Lung (tissue), 12 donors: ENCODE results near the gene CATSPER3. TPM values are rescaled to one million over a fixed set of nuclear protein-coding genes. Genes with fewer than 3 reads are reported as not detected.

Experiments used
- ATAC-seq: fragments of 200-7000 bp; cut with Tn5 transposase; one replicate; pipeline ENCODE4 v1.9.1; 2020; ENCODE audit warnings: moderate number of reproducible peaks; ENCODE audit not compliant: insufficient read depth, low FRiP score
- DNase-seq, 3 donors: peaks; one replicate each; pipeline ENCODE4 v3.0.0-alpha.2; 2013 to 2017
- H3K27ac ChIP-seq, 2 donors: one replicate each; pipeline ENCODE4 v1.5.1; 2013; ENCODE audit warnings: mild to moderate bottlenecking in 2 of 2, moderate library complexity in 2 of 2, control low read depth in 1 of 2, inconsistent platforms in 1 of 2, low read depth in 1 of 2, low read length in 1 of 2
- H3K27me3 ChIP-seq, 3 donors: one replicate each; pipeline ENCODE4 v1.5.1; 2013; ENCODE audit warnings: low read length in 2 of 3; ENCODE audit not compliant: control insufficient read depth in 3 of 3, insufficient read depth in 3 of 3
- H3K36me3 ChIP-seq, 4 donors: one replicate each; pipeline ENCODE4 v1.5.1; 2013; ENCODE audit warnings: low read length in 4 of 4, mild to moderate bottlenecking in 1 of 4, moderate library complexity in 1 of 4; ENCODE audit not compliant: control insufficient read depth in 4 of 4, insufficient read depth in 4 of 4
- H3K4me1 ChIP-seq, 5 donors: one replicate each; pipeline ENCODE4 v1.5.1; 2013; ENCODE audit warnings: low read length in 5 of 5, mild to moderate bottlenecking in 2 of 5, moderate library complexity in 1 of 5; ENCODE audit not compliant: control insufficient read depth in 5 of 5, insufficient read depth in 5 of 5
- H3K4me3 ChIP-seq: one replicate; pipeline ENCODE4 v1.5.1; 2013; ENCODE audit warnings: mild to moderate bottlenecking, control low read depth, moderate library complexity
- H3K9ac ChIP-seq, 2 donors: one replicate each; pipeline ENCODE4 v1.5.1; 2013; ENCODE audit warnings: low read length in 2 of 2, control low read depth in 1 of 2; ENCODE audit not compliant: insufficient read depth in 1 of 2
- H3K9me3 ChIP-seq, 4 donors: one replicate each; pipeline ENCODE4 v1.5.1; 2013; ENCODE audit warnings: low read length in 3 of 4, mild to moderate bottlenecking in 1 of 4, moderate library complexity in 1 of 4; ENCODE audit not compliant: control insufficient read depth in 4 of 4, insufficient read depth in 3 of 4
- WGBS, 2 donors: extraction: QIAGEN DNeasy Blood & Tissue Kit; methylation state at CpG; one replicate each; pipeline ENCODE4 v1.1.7; 2013; 5-methylcytosine and 5-hydroxymethylcytosine counted together
- polyA plus RNA-seq, 2 donors: library from polyadenylated mRNA; stranded (reverse); fragments of 200-250 nt; gene quantifications; one replicate each; pipeline ENCODE4 v1.2.1, GENCODE V29; 2013
- total RNA-seq, 2 donors: library from RNA; depleted of rRNA in 1 of 2; stranded (reverse); fragments of >200 nt in 1 of 2; gene quantifications; one replicate each; pipeline ENCODE4 v1.2.1, GENCODE V29; 2014 to 2021
- TF ChIP-seq, protein P1 (sequence below): IDR thresholded peaks from 2 replicates; pipeline ENCODE4 v1.5.1; 2012; ENCODE audit warnings: mild to moderate bottlenecking; ENCODE audit errors: control extremely low read depth, extremely low read depth
- donor health status: control.
- donor health status: control.
- donor health status: Bipolar disorder and iron deficiency.
- donor health status: healthy.
- donor health status: DM: yes; HTN: yes; CAD: no.

The CATSPER3 gene
- total and polyA plus RNA-seq, 4 donors, result 0.38 to 0.61 (median 0.49) TPM

DNA sequence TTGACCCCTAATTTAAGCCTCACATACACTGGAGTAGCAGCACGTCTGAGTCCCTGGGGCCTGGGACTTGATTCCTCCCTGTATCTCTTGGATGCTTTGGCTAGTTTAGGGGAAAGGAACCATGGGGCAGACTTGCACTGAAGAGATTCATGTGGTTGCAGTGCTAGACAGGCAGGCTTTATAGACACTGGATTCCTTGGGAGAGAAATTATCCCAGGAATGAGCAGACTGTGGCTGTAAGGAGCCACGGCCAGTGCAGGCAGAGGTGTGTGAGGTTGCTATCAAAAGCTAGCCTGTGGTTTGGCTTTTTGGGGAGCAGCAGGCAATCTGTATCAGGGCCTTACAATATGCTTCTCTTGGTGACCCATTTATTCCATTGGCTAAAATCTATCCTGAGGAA is 86.8 kb downstream of the CATSPER3 start:
- no peaks in the 10 kb centered on the region for H3K36me3 ChIP-seq
- no peak overlapping the region for H3K9ac ChIP-seq
- ATAC-seq, result no peak
- TF ChIP-seq, protein P1, sequence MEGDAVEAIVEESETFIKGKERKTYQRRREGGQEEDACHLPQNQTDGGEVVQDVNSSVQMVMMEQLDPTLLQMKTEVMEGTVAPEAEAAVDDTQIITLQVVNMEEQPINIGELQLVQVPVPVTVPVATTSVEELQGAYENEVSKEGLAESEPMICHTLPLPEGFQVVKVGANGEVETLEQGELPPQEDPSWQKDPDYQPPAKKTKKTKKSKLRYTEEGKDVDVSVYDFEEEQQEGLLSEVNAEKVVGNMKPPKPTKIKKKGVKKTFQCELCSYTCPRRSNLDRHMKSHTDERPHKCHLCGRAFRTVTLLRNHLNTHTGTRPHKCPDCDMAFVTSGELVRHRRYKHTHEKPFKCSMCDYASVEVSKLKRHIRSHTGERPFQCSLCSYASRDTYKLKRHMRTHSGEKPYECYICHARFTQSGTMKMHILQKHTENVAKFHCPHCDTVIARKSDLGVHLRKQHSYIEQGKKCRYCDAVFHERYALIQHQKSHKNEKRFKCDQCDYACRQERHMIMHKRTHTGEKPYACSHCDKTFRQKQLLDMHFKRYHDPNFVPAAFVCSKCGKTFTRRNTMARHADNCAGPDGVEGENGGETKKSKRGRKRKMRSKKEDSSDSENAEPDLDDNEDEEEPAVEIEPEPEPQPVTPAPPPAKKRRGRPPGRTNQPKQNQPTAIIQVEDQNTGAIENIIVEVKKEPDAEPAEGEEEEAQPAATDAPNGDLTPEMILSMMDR, result no peak
- no peak for DNase-seq
- peaks cover 15 to 72% (median 50%) of the 10 kb centered on the region in 3 donors for H3K27me3 ChIP-seq
- WGBS, 2 donors, result 73 to 78% methylated on average over 2 of the region's 2 CpGs
- no peak overlapping the region for H3K4me3 ChIP-seq
- peaks cover 0 to 6% (median 0%) of the 10 kb centered on the region in 4 donors for H3K9me3 ChIP-seq
- peaks cover 0 to 2% (median 0%) of the 10 kb centered on the region in 5 donors for H3K4me1 ChIP-seq
- no peak overlapping the region for H3K27ac ChIP-seq

DNA sequence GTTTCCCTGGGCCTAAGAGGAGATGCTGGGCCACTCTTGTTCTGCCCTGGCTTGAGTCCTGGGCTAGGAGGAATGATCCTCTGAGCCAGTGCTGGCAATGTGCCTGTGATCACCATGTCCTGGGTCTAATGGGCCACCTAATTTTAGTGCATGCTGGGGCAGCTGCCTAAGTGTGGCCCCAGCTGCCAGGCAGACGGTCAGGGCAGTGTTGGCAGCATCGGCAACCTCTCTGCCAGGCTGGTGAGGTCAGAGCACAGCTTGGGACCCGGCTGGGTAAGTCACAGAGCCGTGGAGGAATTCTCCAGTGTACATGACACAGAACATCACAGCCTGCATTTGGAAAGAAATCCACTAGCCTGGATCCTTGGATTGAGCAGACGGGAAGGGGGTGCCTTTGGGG is 87.7 kb downstream of the CATSPER3 start:
- DNase-seq (no peak), ATAC-seq (no peak)
- Histone ChIP-seq H3K4me3 (no peak overlapping the region), H3K9me3 (peaks cover 0 to 6% (median 0%) of the 10 kb centered on the region in 4 donors), H3K36me3 (no peaks in the 10 kb centered on the region), H3K27me3 (peaks cover 12 to 64% (median 43%) of the 10 kb centered on the region in 3 donors), H3K9ac (no peak overlapping the region), H3K4me1 (no peaks in the 10 kb centered on the region), H3K27ac (no peak overlapping the region)
- TF ChIP-seq, protein P1, result no peak
- 82 to 93% methylated on average over 5 of the region's 5 CpGs for WGBS, 2 donors

DNA sequence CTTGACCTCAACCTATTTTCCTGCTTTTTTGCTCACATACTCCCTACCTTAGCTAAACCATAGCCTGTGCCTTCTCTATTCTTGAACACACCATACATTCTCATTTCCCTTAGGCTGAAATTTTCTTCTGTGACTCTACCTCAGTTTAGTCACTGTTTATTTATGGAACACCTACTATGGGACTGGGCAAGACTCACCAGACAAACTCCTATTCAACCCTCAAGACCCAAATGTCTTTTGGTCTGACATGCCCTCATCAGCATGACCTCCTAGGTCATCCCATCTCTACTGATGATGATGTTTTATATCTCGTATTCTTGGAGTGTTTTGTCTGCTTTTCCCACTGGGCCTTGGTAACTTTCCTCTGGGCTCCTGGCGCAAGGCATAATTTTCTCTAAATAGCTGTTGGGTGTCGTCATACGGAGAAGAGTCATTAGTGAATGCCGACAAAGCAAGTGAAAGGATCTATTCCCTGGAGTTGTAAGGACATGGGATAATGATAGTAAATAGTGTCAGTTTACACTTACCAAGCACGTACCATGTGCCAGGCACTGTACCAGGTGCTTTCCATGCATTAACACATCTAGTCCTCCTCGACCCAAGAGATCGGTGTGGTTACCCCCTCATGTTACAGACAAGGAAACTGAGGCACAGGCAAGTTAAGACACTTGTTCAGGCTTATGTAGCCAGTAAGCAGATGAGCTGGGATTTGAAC is 88.8 kb downstream of the CATSPER3 start:
- peaks cover 5 to 53% (median 32%) of the 10 kb centered on the region in 3 donors for H3K27me3 ChIP-seq
- no peak overlapping the region for H3K27ac ChIP-seq
- 74 to 93% methylated on average over 8 of the region's 8 CpGs for WGBS, 2 donors
- peaks cover 0 to 2% (median 0%) of the 10 kb centered on the region in 4 donors for H3K9me3 ChIP-seq
- no peak overlapping the region for H3K9ac ChIP-seq
- H3K4me3 ChIP-seq, result no peak overlapping the region
- DNase-seq (no peak), ATAC-seq (no peak)
- no peaks in the 10 kb centered on the region for H3K4me1 ChIP-seq
- TF ChIP-seq, protein P1, result no peak
- no peaks in the 10 kb centered on the region for H3K36me3 ChIP-seq
